ENCODE measurements around the gene DISC1.

The DISC1 gene

GRCh38 chr1:231972111-231972445 lies 345.5 kb downstream of the DISC1 start:
- DNase-seq (ENCODE audit: extremely low read depth in 1 of 2, low read depth in 1 of 2), result no peak

DNA sequence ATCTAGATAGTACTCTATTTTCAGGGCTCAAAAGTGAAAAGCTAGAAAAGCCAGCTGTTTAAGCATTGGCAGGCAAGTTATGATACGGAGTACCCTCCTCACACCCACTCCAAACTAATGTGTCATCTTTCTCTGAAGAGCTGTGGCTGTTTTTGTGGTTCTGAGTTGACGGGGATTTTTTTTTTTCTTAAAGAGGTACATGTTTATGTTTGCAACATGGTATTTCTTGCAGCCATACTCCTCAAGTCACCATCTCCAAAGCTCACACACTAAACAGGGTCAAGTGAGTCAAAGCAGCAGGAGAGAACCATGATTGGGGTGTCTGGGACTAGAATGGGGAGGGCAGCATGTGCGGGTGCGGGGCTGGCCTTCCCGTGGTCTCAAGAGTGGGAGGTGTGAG lies 347.2 kb downstream of the DISC1 start:
- DNase-seq (ENCODE audit: extremely low read depth in 1 of 2, low read depth in 1 of 2), result no peak

GRCh38 chr1:231976231-231976630 lies 349.6 kb downstream of the DISC1 start:
- DNase-seq (ENCODE audit: extremely low read depth in 1 of 2, low read depth in 1 of 2), result no peak

DNA sequence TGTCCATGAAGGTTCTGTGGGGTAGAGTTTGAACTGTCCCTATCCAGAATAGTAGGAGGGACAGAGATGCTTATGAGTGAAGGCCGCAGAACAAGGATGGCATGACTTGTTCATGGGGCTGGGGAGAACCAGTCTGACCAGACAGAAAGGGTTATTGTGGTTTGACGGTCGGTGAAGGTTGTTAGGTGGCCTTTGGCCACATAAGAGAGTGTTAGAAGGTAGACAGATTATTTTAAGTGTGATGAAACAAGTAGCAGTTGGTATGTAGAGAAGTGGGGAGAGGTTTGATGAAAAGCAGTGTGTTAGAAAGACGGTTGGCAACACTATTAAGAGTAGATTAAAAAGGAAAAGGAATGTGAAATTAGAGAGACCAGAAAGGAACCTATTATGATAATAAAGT lies 355.1 kb downstream of the DISC1 start:
- no peak for DNase-seq (ENCODE audit: extremely low read depth in 1 of 2, low read depth in 1 of 2)

DNA sequence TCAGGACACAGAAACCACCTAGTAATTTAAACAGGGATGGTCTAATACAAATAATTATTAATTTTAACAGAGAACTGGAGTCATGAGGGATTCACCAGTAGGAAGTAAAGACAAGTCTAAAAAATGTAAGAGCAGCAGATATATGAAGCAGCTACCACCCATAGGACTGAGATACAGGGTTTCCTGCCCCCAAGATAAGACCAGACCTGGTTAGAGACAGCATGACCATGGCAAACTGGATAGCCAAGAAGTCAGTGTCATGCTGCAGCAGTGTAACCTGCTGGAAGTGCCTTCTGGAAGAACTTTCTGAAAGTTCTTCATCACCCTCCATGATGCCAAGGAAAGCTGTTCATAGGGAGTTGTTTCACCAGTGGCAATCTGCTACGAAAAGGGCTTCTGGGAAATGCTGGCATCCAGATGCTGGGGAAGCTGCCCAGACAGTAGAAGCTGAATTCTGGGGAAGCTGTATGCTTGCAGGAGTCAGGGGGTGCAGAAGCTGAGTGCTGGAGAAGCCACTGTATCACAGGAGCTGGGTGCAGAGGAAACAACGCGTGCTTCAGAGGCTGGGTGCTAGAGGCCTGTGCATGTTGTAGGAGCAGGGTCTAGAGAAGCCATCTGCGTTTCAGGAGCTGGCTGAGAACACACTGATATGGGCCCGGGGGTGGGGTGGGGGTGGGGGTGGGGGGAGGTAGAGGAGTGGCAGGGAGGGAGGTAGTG lies 356.4 kb downstream of the DISC1 start:
- DNase-seq (ENCODE audit: extremely low read depth in 1 of 2, low read depth in 1 of 2), result no peak

DNA sequence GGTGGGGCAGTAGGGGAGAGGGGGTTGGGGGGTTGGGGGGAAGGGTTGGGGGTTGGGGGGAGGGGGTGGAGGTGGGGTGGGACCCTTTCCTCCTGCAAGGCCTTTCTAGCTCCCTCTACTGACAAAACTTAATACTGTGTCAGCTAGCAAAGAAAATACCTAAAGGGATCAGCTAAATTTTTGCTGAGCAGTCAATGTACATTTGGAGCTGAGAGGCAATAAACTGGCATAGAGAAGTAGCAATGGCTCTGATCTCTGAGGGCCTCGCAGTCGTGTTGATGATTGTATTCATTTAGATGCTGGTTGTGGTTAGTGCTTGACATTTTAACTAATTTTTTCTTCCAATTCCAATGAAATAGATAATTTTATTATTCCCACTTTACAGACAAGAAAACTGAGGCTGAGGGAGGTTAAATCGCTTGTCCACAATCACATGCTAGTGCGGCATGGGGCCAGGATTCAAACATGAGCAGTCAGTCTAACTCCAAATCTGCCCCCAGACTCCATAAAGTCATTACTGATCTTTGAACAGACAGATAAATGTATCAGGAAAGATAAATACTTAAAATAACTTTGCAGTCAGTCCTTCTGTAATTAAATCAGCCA lies 357.1 kb downstream of the DISC1 start:
- no peak for DNase-seq (ENCODE audit: extremely low read depth in 1 of 2, low read depth in 1 of 2)

DNA sequence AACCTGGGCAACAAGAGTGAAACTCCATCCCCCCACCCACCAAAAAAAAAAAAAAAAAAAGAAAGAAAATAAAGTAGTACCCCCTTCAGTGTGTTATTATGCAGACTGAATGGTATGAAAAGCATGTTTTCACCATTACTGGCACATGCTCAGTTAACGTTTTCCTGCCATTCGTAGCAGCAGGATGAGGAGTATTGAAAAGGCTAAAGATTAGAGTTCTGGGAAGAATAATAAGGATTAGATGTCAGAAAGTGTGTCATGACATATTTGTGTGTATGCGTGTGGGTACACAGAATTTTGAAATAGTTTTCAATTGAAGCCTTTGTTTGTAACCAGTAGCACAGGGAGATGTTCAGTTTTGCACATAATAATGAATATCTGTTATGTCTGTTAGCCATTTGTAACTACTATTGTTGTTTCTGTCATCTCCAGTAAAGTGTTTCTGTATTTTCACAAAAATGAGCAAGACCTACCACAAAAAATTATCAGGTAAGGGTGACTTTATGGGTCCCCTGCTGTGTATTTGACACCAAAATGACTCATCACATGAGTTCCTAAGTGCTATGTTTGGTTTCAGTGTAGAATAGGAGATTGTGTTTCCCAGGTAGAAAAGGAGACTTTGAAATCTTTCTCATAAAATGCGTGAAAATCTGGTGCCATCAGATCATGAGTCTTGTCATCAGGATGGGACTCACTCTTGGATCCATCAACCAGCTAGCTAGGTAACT lies 358.9 kb downstream of the DISC1 start:
- DNase-seq (ENCODE audit: extremely low read depth in 1 of 2, low read depth in 1 of 2), result no peak

DNA sequence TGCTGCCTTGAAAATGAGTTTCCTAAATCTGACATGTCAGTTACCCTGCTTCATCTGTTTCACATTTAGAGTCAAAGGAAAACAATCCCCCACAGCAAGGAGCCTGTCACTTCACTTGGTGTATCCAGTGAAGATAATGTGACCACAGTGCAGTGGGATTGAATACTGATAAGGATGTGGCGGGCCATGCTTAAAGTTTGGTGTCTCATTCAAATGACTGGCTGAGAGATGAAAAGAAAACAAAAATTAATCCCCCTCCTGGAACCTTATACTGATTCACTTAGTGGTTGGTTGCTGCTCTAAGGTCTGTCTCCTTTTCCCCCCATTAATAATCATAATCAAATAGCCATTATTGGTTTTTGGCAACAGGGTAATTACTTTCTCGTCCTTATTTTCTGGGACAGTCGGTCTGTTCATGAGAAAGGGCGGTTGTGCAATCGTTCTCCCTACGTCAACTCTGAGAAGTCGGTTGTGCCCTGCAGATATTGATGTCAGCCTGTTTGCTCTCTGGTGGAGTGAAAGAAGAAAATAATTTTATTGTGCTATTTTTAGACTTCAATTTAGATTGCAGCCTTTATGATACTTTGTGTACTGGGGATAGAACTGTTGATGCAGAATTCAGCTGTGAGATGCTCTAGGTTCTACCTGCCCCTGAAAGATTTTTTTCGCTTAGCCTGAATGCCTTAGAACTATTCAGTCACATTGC lies 360.2 kb downstream of the DISC1 start:
- DNase-seq (ENCODE audit: extremely low read depth in 1 of 2, low read depth in 1 of 2), result no peak

GRCh38 chr1:231990388-231990787 lies 363.8 kb downstream of the DISC1 start:
- no peak for DNase-seq (ENCODE audit: extremely low read depth in 1 of 2, low read depth in 1 of 2)

- DNase-seq (ENCODE audit: extremely low read depth in 1 of 2, low read depth in 1 of 2), result no peak
These were observed 364.6 kb downstream of the DISC1 start for GRCh38 chr1:231991231-231991630.

DNA sequence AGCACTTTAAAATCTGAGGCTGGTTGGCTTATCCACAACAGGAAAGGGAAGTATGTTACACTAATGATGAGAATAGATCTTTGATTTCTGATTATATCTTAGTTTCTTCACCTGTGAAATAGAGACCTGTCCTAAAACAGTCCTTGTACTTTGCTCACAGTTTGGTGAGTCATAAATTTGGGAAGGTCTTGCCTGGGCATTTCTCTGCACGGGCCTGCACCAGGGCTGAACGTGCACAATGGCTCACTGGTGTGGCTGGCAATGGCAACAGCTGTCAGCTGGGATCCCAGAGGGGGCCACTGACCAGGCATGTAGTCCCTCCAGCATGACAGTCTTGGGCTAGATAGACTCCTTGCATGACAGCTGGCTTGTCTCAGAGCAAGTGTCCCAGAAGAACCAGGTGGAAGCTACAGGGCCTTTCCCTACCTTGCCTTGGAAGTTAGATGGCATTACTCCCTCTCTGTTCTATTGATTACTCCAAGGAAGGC lies 367.4 kb downstream of the DISC1 start:
- DNase-seq (ENCODE audit: extremely low read depth in 1 of 2, low read depth in 1 of 2), result no peak

DNA sequence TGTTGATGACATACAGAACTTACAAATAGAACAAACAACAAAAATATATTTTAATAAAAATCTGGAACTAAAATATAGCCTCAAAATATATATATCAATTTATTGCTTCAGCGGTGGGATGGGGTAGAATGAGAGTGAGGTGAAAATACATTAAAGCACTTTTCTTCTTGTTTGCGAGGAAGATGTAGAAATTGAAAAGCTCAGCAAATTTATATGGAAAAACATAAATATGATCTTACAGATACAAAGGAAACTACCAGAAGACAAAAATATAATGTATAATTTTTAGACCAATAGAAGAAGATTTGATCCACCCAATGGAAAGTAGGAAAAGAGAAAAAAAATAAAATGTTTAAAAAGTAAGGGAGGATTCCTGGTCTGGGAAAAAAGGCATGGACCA lies 372.2 kb downstream of the DISC1 start:
- no peak for DNase-seq (ENCODE audit: extremely low read depth in 1 of 2, low read depth in 1 of 2)

DNA sequence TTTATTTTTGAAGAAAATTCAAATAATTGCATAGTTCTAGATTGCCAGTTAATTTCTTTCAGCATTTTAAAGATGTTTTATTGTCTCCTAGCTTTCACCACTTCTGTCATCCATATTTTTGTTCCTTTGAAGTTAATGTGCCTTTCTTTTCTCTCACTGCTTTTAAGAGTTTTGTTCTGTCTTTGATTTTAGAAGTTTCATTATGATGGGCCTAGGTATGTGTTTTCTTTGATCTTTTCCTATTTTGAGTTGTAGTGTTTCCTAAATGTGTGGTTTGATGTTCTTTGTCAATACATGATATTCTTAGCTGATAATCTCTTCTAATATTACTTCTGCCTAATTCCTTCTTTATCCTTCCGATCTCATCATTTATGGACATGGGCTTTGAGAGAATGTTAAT lies 378.7 kb downstream of the DISC1 start:
- DNase-seq (ENCODE audit: extremely low read depth in 1 of 2, low read depth in 1 of 2), result no peak

- no peak for DNase-seq (ENCODE audit: extremely low read depth in 1 of 2, low read depth in 1 of 2)
These were observed 383.2 kb downstream of the DISC1 start for GRCh38 chr1:232009741-232010140.

DNA sequence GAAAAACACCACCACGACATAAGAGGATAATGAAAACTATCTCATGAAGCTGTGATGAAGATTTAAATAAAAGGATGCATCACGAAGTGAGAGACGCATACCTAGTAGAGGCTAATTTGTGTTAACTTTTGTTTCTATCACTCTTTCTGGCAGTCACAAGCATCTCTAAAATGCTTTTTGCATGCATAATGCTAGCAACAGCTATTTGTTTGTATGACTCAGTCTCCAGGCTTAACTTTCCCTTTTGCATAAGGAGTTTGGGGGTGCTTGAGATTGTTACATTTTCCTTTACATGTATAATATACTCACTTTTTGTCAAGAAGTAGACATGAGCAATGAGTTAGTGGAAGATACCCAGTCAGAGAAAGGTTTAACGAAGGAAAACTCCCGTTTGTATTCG lies 385.4 kb downstream of the DISC1 start:
- no peak for DNase-seq (ENCODE audit: extremely low read depth in 1 of 2, low read depth in 1 of 2)

- DNase-seq (ENCODE audit: extremely low read depth in 1 of 2, low read depth in 1 of 2), result no peak
These were observed 386.3 kb downstream of the DISC1 start for GRCh38 chr1:232012773-232013386.

- DNase-seq (ENCODE audit: extremely low read depth in 1 of 2, low read depth in 1 of 2), result no peak
These were observed 388.4 kb downstream of the DISC1 start for GRCh38 chr1:232014941-232015340.

DNA sequence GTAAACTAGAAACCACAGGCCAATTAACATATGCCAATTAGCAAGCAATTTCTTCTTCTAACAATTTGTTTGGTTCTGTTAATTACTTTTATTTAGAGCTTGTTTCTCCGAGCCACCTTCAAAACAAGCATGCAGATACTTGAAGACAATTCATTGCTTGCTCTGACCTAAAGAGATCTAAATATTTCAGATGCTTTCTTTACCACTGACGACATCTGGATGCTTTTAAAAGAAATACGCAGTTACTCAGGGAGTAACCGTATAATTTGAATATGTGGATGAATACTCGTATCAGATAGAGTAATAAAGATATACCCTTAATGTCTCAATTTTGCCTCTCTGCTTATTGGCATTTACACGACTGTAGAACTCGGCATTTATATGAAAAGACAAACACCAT lies 390.0 kb downstream of the DISC1 start:
- DNase-seq (ENCODE audit: extremely low read depth in 1 of 2, low read depth in 1 of 2), result no peak

DNA sequence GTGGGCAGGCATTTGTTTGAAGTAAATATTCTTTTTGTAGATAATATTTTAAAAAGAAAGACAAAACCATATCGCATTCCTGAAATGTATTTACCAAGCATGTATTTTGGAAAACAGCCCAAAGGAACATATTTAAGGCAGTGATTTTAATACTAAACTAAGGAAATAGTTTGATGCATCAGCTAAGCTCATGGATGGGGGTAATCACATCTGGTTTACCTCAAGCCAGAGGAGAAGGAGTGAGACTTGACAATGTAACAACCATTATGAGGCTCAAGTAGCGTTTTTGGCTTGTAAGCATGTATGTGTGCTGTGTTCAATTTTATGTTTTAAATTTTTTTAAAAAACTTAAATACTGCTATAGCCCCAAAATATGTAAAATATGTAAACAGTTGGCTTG lies 390.5 kb downstream of the DISC1 start:
- no peak for DNase-seq (ENCODE audit: extremely low read depth in 1 of 2, low read depth in 1 of 2)

DNA sequence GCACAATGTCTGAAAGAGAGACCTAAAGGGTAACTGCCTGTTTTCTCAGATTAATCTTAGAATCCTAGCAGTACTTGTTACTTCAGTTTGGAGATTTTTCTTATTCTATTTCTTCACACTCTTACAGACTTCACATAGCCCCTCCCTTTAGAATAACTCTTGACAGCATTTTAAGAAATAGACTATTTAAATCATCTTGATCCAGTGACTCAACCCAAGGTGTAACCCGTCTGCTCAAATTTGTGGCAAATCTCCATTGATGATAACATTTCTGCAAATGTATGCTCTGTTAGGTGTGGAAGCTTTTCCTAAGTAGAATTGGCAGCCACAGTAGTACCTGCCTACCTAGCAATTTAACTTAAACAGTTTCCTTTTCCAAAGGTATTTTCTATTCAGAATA lies 391.2 kb downstream of the DISC1 start:
- DNase-seq (ENCODE audit: extremely low read depth in 1 of 2, low read depth in 1 of 2), result no peak

All from activated CD8-positive, alpha-beta memory T cell treated with anti-CD3 and anti-CD28 coated beads for 1 hour (primary cell).